PC-9 (cell line): ENCODE measurements around the gene FOXC1. TPM values are rescaled to one million over a fixed set of nuclear protein-coding genes. Genes with fewer than 3 reads are reported as not detected.
A peak's percentile ranks its signal among the peaks of the same experiment; 100 is the strongest.

ENCODE experiments used
- BruUV-seq: library from RNA; stranded (reverse); fragments of 400-500 nt; replicated peaks from 2 replicates; lab custom pipeline; 2021; lab: Mats Ljungman, UMichigan
- CTCF ChIA-PET: fragments of 300-600 bp; sonication (Branson Sonifier 250); formaldehyde crosslinking; loops from one replicate; lab custom pipeline; 2022; ENCODE audit warnings: antibody characterized with exemption; lab: Charles Lee
- POLR2A ChIA-PET: fragments of 300-600 bp; sonication (Branson Sonifier 250); formaldehyde crosslinking; loops from one replicate; lab custom pipeline; 2022; ENCODE audit warnings: antibody characterized with exemption; ENCODE audit not compliant: unreplicated experiment; lab: Charles Lee
- DNase-seq, 2 experiments: peaks; one replicate each; pipeline versions ENCODE4 v3.0.0 to v3.0.0-alpha.2; 2015 to 2022; ENCODE audit warnings: mixed read lengths in 1 of 2
- H2AFZ ChIP-seq: fragments of 200-600 bp; sonication (generic); 2 replicates; pipeline ENCODE4 v1.8.1; 2017; ENCODE audit warnings: antibody characterized with exemption
- H3F3A ChIP-seq: fragments of 200-600 bp; sonication (generic); 2 replicates; pipeline ENCODE4 v1.8.1; 2017; ENCODE audit warnings: antibody characterized with exemption, mild to moderate bottlenecking, low read depth; ENCODE audit not compliant: insufficient read depth
- H3K27ac ChIP-seq: fragments of 200-600 bp; sonication (generic); 2 replicates; pipeline ENCODE4 v1.6.1; 2016; ENCODE audit warnings: mixed run types
- H3K27me3 ChIP-seq: fragments of 200-600 bp; sonication (generic); 2 replicates; pipeline ENCODE4 v1.6.1; 2016; ENCODE audit warnings: low read depth, mixed run types; ENCODE audit not compliant: insufficient read depth
- H3K36me3 ChIP-seq: fragments of 200-600 bp; sonication (generic); 2 replicates; pipeline ENCODE4 v1.6.1; 2016; ENCODE audit warnings: low read depth, mixed run types
- H3K4me1 ChIP-seq: fragments of 200-600 bp; sonication (generic); replicated peaks from 2 replicates; pipeline ENCODE4 v1.6.1; 2016; ENCODE audit warnings: mixed run types; ENCODE audit not compliant: insufficient read depth
- H3K4me2 ChIP-seq: fragments of 200-600 bp; sonication (generic); 2 replicates; pipeline ENCODE4 v1.6.1; 2017; ENCODE audit warnings: mixed run types
- H3K4me3 ChIP-seq: fragments of 200-600 bp; sonication (generic); 2 replicates; pipeline ENCODE4 v1.6.1; 2016; ENCODE audit warnings: mixed run types
- H3K79me2 ChIP-seq: fragments of 200-600 bp; sonication (generic); 2 replicates; pipeline ENCODE4 v1.6.1; 2017; ENCODE audit warnings: low read depth, mixed run types
- H3K9me2 ChIP-seq: fragments of 200-600 bp; sonication (generic); 2 replicates; pipeline ENCODE4 v1.8.1; 2017; ENCODE audit warnings: mild to moderate bottlenecking; ENCODE audit not compliant: insufficient read depth
- H3K9me3 ChIP-seq: fragments of 200-600 bp; sonication (generic); 2 replicates; pipeline ENCODE4 v1.8.1; 2016; ENCODE audit warnings: low read depth; ENCODE audit not compliant: insufficient read depth
- H4K20me1 ChIP-seq: fragments of 200-600 bp; sonication (generic); 2 replicates; pipeline ENCODE4 v1.8.1; 2017; ENCODE audit not compliant: insufficient read depth
- EZH2 ChIP-seq: fragments of 200-600 bp; sonication (generic); IDR thresholded peaks from 2 replicates; pipeline ENCODE4 v1.8.0; 2017; ENCODE audit warnings: antibody characterized with exemption, low read depth
- intact Hi-C: fragments of 100-400 bp; cut with micrococcal nuclease; formaldehyde crosslinking; loops from one replicate; pipeline ENCODE4 v1.10.0; 2022; ENCODE audit not compliant: unreplicated experiment
- total RNA-seq: library from RNA; stranded (reverse); gene quantifications from 2 replicates; pipeline ENCODE4 v1.2.3, GENCODE V29; 2021
- TF ChIP-seq, protein P1 (sequence below): fragments of 200-600 bp; sonication (generic); conservative IDR thresholded peaks from 2 replicates; pipeline ENCODE4 v1.6.1; 2017; ENCODE audit warnings: mixed run types, antibody characterized with exemption, mild to moderate bottlenecking, moderate library complexity

Gene FOXC1
- total RNA-seq, 1 experiment from 2014 or later, result 18.6 TPM

DNA sequence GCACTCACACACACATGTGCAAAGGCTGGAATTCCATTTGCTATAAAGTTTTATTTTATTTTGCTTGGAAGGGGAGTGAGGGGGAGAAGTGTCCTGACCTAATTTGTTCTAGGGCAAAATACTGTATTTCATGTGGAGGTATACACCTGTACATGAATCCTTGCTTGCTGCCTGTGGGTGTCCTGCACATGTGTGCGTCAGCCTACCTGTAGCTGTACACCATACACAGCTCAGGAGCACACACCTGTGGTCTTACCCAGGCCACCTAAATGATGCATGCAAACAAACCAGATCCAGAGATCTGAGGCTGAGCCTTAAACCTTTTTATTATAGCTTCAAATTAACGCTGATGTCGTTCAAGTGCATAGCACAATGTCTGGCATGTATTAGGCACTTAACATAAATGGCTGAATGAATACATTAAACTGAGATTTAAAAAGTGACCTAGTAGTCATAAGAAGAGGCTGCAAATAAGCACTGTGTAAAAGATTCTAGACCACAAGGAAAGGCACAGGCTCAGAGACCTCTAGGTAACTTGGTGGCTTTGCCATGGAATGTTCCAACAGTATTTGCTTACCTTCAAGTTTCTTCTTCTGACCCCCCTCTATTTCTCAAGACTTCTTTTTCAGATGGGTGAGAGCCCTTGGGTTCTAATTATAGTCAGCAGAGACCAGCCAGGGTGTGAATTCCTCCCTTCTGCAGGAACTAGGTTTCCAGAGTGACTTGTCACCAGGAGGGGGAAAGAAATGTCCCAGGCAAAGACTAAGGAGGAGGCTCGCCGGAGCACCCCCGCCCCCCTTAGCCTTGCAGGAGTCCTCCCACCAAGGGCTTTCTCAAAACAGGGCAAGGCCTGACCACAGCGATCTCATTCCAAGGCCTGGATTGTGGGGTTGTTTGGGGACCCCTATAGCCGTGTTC is 13.4 kb downstream of the FOXC1 start:
- Histone ChIP-seq H4K20me1 (no peaks in the 10 kb centered on the region), H2AFZ (no peak overlapping the region), H3K79me2 (no peaks in the 10 kb centered on the region), H3K4me3 (no peak overlapping the region), H3K9me2 (no peaks in the 10 kb centered on the region), H3K4me1 (no peaks in the 10 kb centered on the region), H3K27ac (no peak overlapping the region), H3K9me3 (no peaks in the 10 kb centered on the region), H3F3A (peaks cover 4% of the 10 kb centered on the region; the same call in 1 of the 2 replicates), H3K4me2 (no peak overlapping the region), H3K36me3 (no peaks in the 10 kb centered on the region), H3K27me3 (no peaks in the 10 kb centered on the region)
- ChIA-PET CTCF (no interaction called here), POLR2A (interaction anchor here (0.6 kb wide), 1 partner anchor 64 kb away, joined by 13 read pairs; no protein-coding TSS in a partner anchor)
- DNase-seq, result no peak
- no peak for TF ChIP-seq EZH2
- TF ChIP-seq, protein P1, sequence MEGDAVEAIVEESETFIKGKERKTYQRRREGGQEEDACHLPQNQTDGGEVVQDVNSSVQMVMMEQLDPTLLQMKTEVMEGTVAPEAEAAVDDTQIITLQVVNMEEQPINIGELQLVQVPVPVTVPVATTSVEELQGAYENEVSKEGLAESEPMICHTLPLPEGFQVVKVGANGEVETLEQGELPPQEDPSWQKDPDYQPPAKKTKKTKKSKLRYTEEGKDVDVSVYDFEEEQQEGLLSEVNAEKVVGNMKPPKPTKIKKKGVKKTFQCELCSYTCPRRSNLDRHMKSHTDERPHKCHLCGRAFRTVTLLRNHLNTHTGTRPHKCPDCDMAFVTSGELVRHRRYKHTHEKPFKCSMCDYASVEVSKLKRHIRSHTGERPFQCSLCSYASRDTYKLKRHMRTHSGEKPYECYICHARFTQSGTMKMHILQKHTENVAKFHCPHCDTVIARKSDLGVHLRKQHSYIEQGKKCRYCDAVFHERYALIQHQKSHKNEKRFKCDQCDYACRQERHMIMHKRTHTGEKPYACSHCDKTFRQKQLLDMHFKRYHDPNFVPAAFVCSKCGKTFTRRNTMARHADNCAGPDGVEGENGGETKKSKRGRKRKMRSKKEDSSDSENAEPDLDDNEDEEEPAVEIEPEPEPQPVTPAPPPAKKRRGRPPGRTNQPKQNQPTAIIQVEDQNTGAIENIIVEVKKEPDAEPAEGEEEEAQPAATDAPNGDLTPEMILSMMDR, result no peak
- BruUV-seq, result no TSS peak
- intact Hi-C loops, result no loop called here

DNA sequence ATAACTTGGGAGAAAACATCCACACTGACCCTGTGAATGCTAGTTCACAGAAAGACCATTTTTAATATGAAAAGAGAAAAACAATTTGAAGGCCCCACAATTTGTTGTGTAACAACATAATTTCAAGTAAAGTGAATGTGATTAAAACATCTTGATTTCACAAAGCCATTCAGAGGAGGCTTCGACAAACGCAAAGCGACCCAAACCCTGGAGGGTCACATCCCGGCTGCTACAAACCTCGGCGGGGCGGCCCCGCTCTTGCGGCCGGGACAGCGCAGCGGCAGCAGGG is 14.0 kb downstream of the FOXC1 start:
- BruUV-seq, result no TSS peak
- no peak for TF ChIP-seq EZH2
- TF ChIP-seq, protein P1, result no peak
- Histone ChIP-seq H3F3A (peaks cover 4% of the 10 kb centered on the region; the same call in 1 of the 2 replicates), H4K20me1 (no peaks in the 10 kb centered on the region), H3K27ac (no peak overlapping the region), H3K4me2 (no peak overlapping the region), H3K9me3 (no peaks in the 10 kb centered on the region), H3K79me2 (no peaks in the 10 kb centered on the region), H3K4me1 (no peaks in the 10 kb centered on the region), H3K9me2 (no peaks in the 10 kb centered on the region), H3K27me3 (no peaks in the 10 kb centered on the region), H2AFZ (no peak overlapping the region), H3K36me3 (no peaks in the 10 kb centered on the region), H3K4me3 (no peak overlapping the region)
- POLR2A ChIA-PET, result interaction anchor here (0.6 kb wide), 1 partner anchor 63 kb away, joined by 13 read pairs; no protein-coding TSS in a partner anchor
- no peak for DNase-seq
- intact Hi-C loops, result no loop called here
- CTCF ChIA-PET, result interaction anchor here (0.6 kb wide), 1 partner anchor 1333 kb away, joined by 3 read pairs; no protein-coding TSS in a partner anchor

DNA sequence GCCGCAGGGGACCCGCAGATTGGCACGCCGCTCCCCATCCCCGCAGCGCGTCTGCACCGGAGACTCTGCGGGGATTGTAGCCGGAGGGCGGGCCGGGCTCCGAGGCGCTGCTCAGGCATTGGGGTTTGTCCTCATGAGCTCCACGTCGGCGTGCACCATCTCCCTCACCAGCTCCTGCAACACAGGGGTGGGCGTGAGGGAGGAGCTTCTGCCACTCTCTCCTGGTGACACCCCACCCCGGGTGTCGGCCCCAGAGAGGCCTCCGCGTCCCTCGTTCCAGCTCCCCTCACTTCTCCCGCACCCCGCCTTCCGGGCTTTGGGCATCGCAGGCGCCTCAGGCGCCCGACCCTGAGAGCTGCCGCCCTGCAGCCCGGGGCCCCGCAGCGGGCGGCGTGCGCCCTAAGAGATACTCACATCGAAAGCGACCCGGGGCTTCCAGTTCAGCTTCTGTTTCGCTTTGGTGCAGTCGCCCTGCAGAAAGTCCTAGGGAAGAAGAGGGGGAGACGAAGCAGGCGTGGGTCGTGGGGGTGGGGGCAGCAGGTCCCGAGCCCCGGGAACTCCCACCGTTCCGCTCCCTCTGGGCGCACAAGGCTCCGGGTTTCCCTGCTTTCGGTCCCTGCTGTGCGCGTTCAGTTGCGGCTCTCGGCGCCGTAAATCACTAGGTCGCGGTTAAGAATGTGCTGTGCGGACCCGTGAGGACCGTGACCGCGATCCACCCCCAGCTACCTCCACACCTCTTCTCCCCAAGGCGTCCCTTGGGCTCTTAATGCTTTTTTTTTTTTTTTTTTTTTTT is 14.5 kb downstream of the FOXC1 start:
- TF ChIP-seq, protein P1, result no peak
- TF ChIP-seq EZH2, result no peak
- ChIA-PET POLR2A (interaction anchor here (0.6 to 0.8 kb wide), 3 partner anchors 9 to 214 kb away, joined by 3 to 13 read pairs (median 4); no protein-coding TSS in a partner anchor), CTCF (interaction anchor here (0.6 kb wide), 1 partner anchor 1333 kb away, joined by 3 read pairs; no protein-coding TSS in a partner anchor)
- Histone ChIP-seq H3K27ac (no peak overlapping the region), H4K20me1 (no peaks in the 10 kb centered on the region), H3K79me2 (no peaks in the 10 kb centered on the region), H3K9me3 (no peaks in the 10 kb centered on the region), H3K9me2 (no peaks in the 10 kb centered on the region), H3K27me3 (no peaks in the 10 kb centered on the region), H3K4me2 (peak overlapping the region; percentile 73), H2AFZ (no peak overlapping the region), H3F3A (peaks cover 4% of the 10 kb centered on the region; the same call in 1 of the 2 replicates), H3K36me3 (no peaks in the 10 kb centered on the region), H3K4me1 (0 out of 2 replicates have a peak, but pooled peaks cover 2% of the 10 kb centered on the region), H3K4me3 (peak overlapping the region; percentile 50; the same call in 1 of the 2 replicates)
- BruUV-seq, result no TSS peak
- intact Hi-C loops, result no loop called here
- DNase-seq, result no peak
